B cell (primary cell): ENCODE measurements around the gene SRD5A1. TPM values are rescaled to one million over a fixed set of nuclear protein-coding genes. Genes with fewer than 3 reads are reported as not detected.

Source experiments
- ATAC-seq: fragments of 200-7000 bp; cut with Tn5 transposase; one replicate; pipeline ENCODE4 v1.10.0; 2021; ENCODE audit warnings: low read depth, mild to moderate bottlenecking, moderate number of reproducible peaks, moderate library complexity
- CTCF ChIA-PET: fragments of 350-600 bp; sonication (Branson Sonifier 250); formaldehyde crosslinking; loops from one replicate; lab custom pipeline; 2021; ENCODE audit warnings: antibody characterized with exemption, inconsistent platforms; lab: Charles Lee
- POLR2A ChIA-PET: fragments of 350-600 bp; sonication (Branson Sonifier 250); formaldehyde crosslinking; loops from one replicate; lab custom pipeline; 2021; ENCODE audit warnings: antibody characterized with exemption; lab: Charles Lee
- DNase-seq: peaks from one replicate; pipeline ENCODE4 v3.0.0; 2013
- H2AFZ ChIP-seq: 2 replicates; pipeline ENCODE4 v1.6.1; 2012; ENCODE audit warnings: mild to moderate bottlenecking, low read depth, low read length; ENCODE audit not compliant: insufficient read depth, poor library complexity, severe bottlenecking
- H3K27ac ChIP-seq, 2 donors: 1 replicate in 1 of 2; 2 replicates in 1 of 2; pipeline ENCODE4 v1.5.1; 2012 to 2013; ENCODE audit warnings: low read length in 2 of 2, mild to moderate bottlenecking in 2 of 2, moderate library complexity in 1 of 2
- H3K27me3 ChIP-seq, 4 experiments: fragments of 200-600 bp in 1 of 4; sonication (generic) in 1 of 4; replicated peaks in 1 of 4; 1 replicate in 2 of 4; 2 replicates in 2 of 4; pipeline versions ENCODE4 v1.6.1 to v1.7.0; 2013 to 2016; ENCODE audit warnings: low read length in 3 of 4, mild to moderate bottlenecking in 2 of 4, mixed read lengths in 1 of 4, moderate library complexity in 1 of 4; ENCODE audit not compliant: insufficient read depth in 4 of 4, control insufficient read depth in 3 of 4; ENCODE audit errors: control extremely low read depth in 1 of 4
- H3K36me3 ChIP-seq, 2 experiments: replicated peaks in 1 of 2; 1 replicate in 1 of 2; 2 replicates in 1 of 2; pipeline versions ENCODE4 v1.6.1 to v1.7.1; 2013; ENCODE audit warnings: low read length in 1 of 2; ENCODE audit not compliant: insufficient read depth in 2 of 2, control insufficient read depth in 1 of 2; ENCODE audit errors: control extremely low read depth in 1 of 2, extremely low read depth in 1 of 2
- H3K4me1 ChIP-seq, 2 donors: fragments of 200-600 bp in 1 of 2; sonication (generic) in 1 of 2; 1 replicate in 1 of 2; 2 replicates in 1 of 2; pipeline versions ENCODE4 v1.5.1 to v1.6.1; 2013 to 2017; ENCODE audit warnings: low read length in 2 of 2; ENCODE audit not compliant: control insufficient read depth in 2 of 2, insufficient read depth in 2 of 2
- H3K4me2 ChIP-seq: replicated peaks from 2 replicates; pipeline ENCODE3; 2012; ENCODE audit warnings: mild to moderate bottlenecking, low read depth, low read length; ENCODE audit not compliant: poor library complexity, severe bottlenecking
- H3K4me3 ChIP-seq, 5 experiments: fragments of 200-600 bp in 1 of 5; sonication (generic) in 1 of 5; 1 replicate in 3 of 5; 2 replicates in 2 of 5; pipeline versions ENCODE4 v1.5.1 to v1.7.0; 2011 to 2016; ENCODE audit warnings: low read length in 4 of 5, mild to moderate bottlenecking in 4 of 5, low read depth in 2 of 5, control low read depth in 1 of 5, moderate library complexity in 1 of 5; ENCODE audit not compliant: insufficient read depth in 1 of 5; ENCODE audit errors: control extremely low read depth in 1 of 5, extremely low read depth in 1 of 5
- H3K79me2 ChIP-seq: fragments of 200-600 bp; sonication (generic); one replicate; pipeline ENCODE4 v1.6.0; 2016; ENCODE audit warnings: low read length; ENCODE audit not compliant: control insufficient read depth, insufficient read depth
- H3K9ac ChIP-seq: fragments of 200-600 bp; sonication (generic); 2 replicates; pipeline ENCODE4 v1.6.1; 2017; ENCODE audit warnings: mild to moderate bottlenecking, low read length, moderate library complexity
- H3K9me3 ChIP-seq, 3 donors: one replicate each; pipeline versions ENCODE4 v1.6.1 to v1.7.1; 2013; ENCODE audit warnings: low read length in 2 of 3; ENCODE audit not compliant: control insufficient read depth in 2 of 3, insufficient read depth in 1 of 3; ENCODE audit errors: control extremely low read depth in 1 of 3
- H4K20me1 ChIP-seq: 2 replicates; pipeline ENCODE4 v1.6.0; 2012; ENCODE audit warnings: mild to moderate bottlenecking, low read length; ENCODE audit not compliant: insufficient read depth, control insufficient read depth, poor library complexity, severe bottlenecking
- H3K27ac Mint-ChIP-seq: one replicate; pipeline ENCODE4 v1.8.0; 2021; ENCODE audit warnings: mixed read lengths
- H3K27me3 Mint-ChIP-seq: one replicate; pipeline ENCODE4 v1.8.0; 2021; ENCODE audit warnings: mixed read lengths
- H3K4me1 Mint-ChIP-seq: one replicate; pipeline ENCODE4 v1.8.0; 2021; ENCODE audit warnings: mixed read lengths
- H3K4me3 Mint-ChIP-seq: one replicate; pipeline ENCODE4 v1.8.0; 2021; ENCODE audit warnings: mixed read lengths
- H3K9me3 Mint-ChIP-seq: one replicate; pipeline ENCODE4 v1.8.0; 2022; ENCODE audit warnings: mixed read lengths; ENCODE audit not compliant: insufficient read depth
- CTCF ChIP-seq: fragments of 200-600 bp; IDR thresholded peaks from one replicate; pipeline ENCODE4 v1.8.0; 2022; ENCODE audit warnings: antibody characterized with exemption, mild to moderate bottlenecking
- EZH2 ChIP-seq: IDR thresholded peaks from 2 replicates; pipeline ENCODE4 v1.6.1; 2012; ENCODE audit warnings: borderline replicate concordance, low read depth, mild to moderate bottlenecking, moderate library complexity, low read length; ENCODE audit not compliant: insufficient read depth, poor library complexity, severe bottlenecking
- WGBS: methylation state at CpG from one replicate; pipeline ENCODE4 v1.1.5; 2013; ENCODE audit warnings: missing lambda C conversion rate; ENCODE audit not compliant: insufficient coverage; 5-methylcytosine and 5-hydroxymethylcytosine counted together
- intact Hi-C: fragments of 100-400 bp; cut with micrococcal nuclease; formaldehyde crosslinking; loops from one replicate; pipeline ENCODE4 v1.10.0; 2022
- polyA plus RNA-seq: library from polyadenylated mRNA; depleted of rRNA; stranded (reverse); fragments of >200 nt; gene quantifications from 2 replicates; pipeline ENCODE4 v1.2.3, GENCODE V29; 2012
- total RNA-seq, 2 donors: library from RNA; stranded (reverse); fragments of 120-200 nt in 1 of 2; gene quantifications; 1 replicate in 1 of 2; 2 replicates in 1 of 2; pipeline versions ENCODE4 v1.2.3 to v1.2.4, GENCODE V29; 2013 to 2022

Gene SRD5A1
- total and polyA plus RNA-seq, 2 donors (not counting 1 experiment from before 2014, with no cell fraction given): 17.2 to 29.2 TPM

GRCh38 chr5:6632324-6632887 lies 834 bp upstream of the SRD5A1 start:
- Histone ChIP-seq H3K9me3 (no peaks in the 10 kb centered on the region), H2AFZ (peak overlapping the region; percentile 97), H3K27me3 (no peaks in the 10 kb centered on the region), H3K9ac (peak overlapping the region; percentile 85), H3K79me2 (peaks cover 92% of the 10 kb centered on the region), H4K20me1 (peaks cover 41% of the 10 kb centered on the region), H3K4me2 (peak overlapping the region; percentile 99), H3K36me3 (peaks cover 1 to 26% of the 10 kb centered on the region in 2 experiments), H3K4me3 (peak overlapping the region; percentile 74 to 91 (median 84)), H3K27ac (peak overlapping the region; percentile 54 to 99), H3K4me1 (peaks cover 16 to 28% of the 10 kb centered on the region in 2 donors)
- ChIA-PET CTCF (interaction anchor here (0.6 to 1.9 kb wide), 11 partner anchors 22 to 1210 kb away, joined by 3 to 19 read pairs (median 3); partner anchors contain the start of gene ICE1), POLR2A (interaction anchor here (0.6 to 1.9 kb wide), 6 partner anchors 22 to 1210 kb away, joined by 4 to 12 read pairs (median 6); partner anchors contain the start of genes ICE1 and TENT4A)
- Mint-ChIP-seq H3K9me3 (no peaks in the 10 kb centered on the region), H3K4me1 (peaks cover 40% of the 10 kb centered on the region), H3K27me3 (no peaks in the 10 kb centered on the region), H3K27ac (peak overlapping the region; percentile 99), H3K4me3 (peak overlapping the region; percentile 95)
- WGBS: under 1% methylated on average over 33 of the region's 33 CpGs
- TF ChIP-seq CTCF: no peak
- no peak for TF ChIP-seq EZH2
- intact Hi-C loops: loop anchor here (2.0 to 5.0 kb wide), 2 partner anchors 880 to 1236 kb away; partner anchors contain the start of genes FASTKD3 and MTRR
- ATAC-seq: no peak
- no peak for DNase-seq
